NCI-H2227 treated with DMSO at 0.1 percent for 48 hours (cell line): ENCODE measurements around the gene LSM7.
"Not testable (repeated sequence)": the region's sequence is repeated elsewhere in the genome, so short reads cannot be mapped to it uniquely, and the experiment has no call there.

ENCODE experiments used
- DNase-seq: peaks from one replicate; lab custom pipeline; 2025; lab: John Stamatoyannopoulos, UW

Gene LSM7

DNA sequence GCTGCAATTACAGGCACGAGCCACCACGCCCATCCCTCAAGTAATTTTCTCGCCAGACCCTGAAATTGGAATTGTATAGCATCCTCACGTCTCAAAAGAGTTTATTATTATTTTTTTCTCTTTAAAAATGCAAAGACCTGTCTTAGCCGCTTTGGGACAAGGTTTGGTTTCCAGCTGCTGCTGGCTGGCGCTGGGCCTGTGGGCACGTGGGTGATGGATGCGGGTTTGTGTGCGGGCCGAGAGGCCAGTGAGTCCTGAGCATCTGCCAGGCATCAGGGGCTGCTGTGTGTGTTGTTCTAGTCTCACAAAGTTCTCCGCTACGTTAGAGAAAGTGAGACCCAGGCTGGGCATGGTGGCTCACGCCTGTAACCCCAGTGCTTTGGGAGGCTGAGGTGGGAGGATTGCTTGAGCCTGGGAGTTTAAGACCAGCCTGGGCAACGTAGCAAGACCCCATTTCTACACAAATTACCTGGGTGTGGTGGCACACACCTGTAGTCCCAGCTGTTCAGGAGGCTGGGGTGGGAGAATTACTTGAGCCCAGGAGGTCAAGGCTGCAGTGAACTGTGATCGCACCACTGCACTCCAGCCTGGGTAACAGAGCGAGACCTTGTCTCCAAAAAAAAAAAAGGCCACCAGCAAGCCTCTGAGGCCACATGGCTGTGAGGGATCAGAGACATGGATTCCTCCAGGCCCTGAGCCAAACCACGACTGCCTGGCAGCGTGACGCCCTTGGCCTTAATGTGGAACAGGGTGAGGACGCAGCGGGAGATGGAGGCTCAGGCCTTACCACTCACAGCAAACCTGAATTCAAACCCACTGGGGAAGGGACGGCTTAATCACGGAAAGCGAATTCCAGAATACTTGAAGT, 27.0 kb upstream of the LSM7 start:
- DNase-seq: no peak

DNA sequence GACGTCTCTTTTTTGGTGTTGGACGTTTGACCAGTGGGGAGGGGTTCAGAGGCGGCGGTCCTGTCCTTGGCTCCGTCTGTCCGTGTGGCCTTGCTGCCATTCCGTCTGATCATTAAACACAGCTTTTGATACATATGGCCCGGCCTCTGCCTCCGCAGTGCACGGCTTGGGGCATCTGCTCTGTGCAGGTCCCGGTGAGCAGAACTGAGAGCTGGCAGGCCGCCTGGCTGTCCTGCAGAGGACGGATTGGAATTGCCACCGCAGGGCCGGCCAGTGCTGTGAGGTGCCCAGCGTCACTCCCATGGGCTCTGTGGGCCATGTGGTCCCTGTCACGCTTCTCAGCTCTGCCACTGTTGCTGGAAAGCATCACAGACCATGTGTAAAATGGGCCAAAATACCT, 26.3 kb upstream of the LSM7 start:
- no peak for DNase-seq

DNA sequence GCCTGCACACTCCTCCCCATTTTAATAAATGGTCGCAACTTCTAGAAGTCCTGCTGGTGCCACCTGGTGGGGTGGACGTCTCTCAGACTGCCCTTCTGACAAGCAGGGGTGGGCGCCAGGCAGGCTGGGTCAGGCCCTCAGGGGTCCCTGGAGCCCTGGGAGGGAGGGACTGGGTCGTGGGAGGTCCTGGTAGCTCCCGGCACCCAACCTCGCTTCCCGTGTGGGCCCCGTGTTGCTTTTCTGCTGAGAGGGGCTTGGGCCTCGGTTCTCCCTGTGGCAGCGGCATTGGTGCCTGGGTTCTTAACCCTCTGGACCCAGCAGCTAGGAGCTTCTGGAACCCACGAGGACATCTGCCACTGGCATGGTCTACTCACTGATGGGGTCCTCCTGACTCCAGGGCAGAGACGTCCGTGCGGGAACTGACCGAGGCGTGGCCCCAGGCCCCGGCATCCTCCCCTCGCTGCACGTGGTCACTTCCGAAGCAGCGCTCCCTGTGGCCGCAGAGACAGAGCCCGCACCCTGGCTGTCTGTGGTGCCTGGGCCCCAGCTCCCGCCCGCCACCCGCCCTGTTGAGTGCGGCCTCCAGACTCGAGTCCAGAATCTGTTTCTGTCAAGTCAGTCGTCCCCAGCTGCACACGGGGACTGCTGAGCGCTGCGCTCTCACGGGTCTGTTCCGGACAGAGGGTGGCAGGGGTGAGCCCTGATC, 25.7 kb upstream of the LSM7 start:
- DNase-seq: no peak

DNA sequence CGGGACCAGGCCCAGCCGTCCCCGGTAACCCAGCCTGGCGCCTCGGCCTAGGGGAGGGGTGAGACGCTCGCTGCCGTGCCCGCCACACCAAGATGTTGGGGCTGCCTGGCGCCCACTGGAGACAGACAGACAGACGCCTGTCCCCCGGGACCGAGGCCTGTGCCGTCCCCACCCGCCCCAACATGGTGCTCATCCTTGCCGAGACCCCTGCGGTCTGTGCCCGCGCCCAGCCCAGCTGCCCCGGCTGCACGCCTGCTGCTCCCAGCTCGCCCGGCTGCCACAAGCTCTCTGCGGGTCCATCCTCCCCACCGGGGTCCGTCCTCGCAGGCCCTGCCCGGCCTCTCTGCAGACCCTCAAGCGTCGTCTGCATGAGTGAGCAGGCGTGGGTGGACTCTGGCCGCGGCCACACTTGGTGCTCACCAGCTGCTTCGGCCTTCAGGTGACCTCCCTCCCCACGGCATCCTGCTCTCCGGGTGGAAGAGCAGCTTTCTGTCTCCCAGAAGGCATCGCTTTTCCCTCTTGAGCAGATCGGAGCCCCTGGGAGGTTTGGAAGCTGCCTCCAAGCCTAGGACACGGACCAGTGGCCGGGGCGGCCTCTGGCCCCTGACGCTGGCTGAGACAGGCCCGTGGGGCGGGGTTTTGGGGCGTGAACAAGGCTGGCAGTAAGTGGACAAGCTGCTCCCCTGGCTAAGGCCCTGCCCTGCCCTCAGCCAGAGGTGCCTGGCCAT, 24.9 kb upstream of the LSM7 start:
- DNase-seq: no peak

DNA sequence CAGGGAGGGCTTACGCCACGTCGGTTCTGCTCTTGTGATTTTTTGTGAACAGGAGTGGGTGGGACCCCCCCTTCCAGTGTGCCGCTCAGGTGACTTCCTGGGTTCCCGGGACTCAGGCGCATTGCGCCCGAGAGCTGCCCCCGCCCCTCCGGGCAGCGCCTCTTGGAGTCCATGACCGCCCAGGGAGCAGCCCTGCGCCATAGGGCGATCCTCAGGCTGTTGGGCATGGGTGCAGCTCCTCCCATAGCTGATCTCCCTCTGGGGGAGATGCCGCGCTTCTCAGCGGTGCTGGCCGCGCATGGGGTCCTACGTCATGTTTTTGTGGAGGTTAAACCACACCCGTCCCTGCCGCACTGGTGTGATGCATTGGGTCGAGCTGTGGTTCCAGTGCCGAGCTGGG, 23.7 kb upstream of the LSM7 start:
- no peak for DNase-seq

DNA sequence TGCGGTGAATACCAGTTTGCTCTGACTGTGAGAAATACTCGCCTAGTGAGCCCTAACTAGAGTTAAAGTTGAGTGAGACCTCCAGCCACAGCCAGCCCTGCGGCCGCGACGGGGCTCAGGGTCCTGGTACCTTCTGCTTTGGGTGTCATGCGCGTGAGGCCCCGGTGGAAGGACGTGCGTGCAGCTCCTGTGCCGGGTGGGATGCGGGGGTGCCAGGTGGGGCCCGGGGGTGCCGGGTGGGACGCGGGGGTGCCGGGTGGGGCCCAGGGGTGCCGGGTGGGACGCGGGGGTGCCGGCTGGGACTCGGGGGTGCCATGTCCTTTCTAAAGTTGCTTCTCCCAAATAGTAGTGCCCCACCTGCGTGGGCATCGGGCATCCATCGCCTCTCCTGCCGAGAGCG, 23.2 kb upstream of the LSM7 start:
- DNase-seq: no peak

DNA sequence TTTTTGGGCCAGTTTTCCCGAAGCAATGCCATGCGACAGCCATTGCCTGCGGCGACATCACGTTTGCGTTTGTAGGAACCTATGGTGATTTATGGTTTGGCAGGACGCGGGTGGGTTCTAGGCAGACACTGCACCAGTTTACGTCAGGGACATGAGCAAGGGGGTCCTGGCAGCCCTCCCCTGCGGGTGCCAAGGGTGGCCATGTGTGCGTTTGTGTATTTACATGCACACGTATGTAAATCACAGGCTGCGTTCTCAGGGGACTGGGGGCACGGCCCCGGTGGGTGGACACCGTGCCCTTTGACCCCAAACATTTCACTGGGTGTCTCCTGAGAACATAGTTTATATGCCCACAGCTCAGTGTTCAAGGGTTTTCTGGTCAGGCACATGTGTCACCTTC, 22.3 kb upstream of the LSM7 start:
- DNase-seq: no peak

DNA sequence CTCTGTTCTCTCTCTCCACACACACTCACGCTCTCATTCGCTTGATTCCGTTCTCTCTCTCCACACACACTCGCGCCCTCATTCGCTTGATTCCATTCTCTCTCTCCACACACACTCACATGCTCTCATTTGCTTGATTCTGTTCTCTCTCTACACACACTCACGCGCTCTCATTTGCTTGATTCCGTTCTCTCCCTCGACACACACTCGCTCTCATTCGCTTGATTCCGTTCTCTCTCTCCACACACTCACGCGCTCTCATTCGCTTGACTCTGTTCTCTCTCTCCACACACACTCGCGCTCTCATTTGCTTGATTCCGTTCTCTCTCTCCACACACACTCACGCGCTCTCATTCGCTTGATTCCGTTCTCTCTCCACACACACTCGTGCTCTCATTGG, 21.4 kb upstream of the LSM7 start:
- not testable (repeated sequence) for DNase-seq

DNA sequence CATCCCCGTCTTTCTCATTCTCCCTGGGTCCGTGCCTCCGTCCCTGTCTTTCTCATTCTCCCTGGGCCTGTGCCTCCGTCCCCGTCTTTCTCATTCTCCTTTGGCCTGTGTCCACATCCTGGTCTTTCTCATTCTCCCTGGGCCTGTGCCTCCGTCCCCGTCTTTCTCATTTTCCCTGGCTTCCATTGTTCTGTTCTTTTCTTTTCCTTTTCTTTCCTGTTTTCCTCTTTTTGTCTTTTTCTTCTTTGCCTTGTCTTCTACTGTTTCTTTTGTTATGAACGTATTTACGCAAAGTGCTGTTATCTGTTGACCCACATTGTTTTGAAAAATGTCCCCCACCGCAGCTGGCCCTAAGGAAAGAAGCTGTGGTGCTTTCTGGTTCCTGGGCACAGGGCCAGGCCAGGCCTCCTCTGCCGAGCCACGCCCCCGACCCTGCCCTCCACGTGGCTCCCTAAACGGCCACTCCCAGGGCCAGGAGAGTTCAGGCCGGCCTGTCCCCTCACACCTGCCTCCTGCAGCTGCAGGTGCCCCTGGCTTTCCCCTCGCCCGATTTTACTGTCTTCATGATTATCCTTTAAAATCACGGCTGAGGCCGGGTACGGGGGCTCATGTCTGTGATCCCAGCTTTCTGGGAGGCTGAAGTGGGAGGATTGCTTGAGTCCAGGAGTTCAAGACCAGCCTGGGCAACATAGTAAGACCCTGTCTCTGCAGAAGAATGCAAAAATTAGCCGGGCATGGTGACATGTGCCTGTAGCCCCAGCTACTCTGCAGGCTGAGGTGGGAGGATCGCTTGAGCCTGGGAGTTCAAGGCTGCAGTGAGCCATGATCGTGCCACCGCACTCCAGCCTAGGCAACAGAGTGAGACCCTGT, 17.6 kb upstream of the LSM7 start:
- no peak for DNase-seq

DNA sequence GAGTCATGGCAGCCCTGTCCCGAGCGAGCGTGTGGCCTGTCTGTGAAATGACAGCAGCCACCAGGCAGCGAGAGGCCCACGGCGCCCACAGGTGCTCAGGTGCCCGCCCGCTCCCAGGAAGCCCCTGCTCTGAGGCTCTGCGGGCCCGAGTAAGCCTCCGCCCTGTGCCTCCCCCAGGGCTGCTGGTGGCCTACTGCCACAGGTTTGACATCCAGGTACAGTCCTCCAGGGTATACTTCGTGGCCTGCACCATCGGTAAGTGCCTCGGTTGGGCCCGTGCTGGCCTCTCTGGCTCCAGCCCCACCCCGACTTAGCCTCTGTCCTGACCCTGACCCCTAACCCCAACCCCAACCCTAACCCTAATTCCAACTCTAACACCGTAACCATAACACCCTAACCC, 16.7 kb upstream of the LSM7 start:
- DNase-seq: no peak

DNA sequence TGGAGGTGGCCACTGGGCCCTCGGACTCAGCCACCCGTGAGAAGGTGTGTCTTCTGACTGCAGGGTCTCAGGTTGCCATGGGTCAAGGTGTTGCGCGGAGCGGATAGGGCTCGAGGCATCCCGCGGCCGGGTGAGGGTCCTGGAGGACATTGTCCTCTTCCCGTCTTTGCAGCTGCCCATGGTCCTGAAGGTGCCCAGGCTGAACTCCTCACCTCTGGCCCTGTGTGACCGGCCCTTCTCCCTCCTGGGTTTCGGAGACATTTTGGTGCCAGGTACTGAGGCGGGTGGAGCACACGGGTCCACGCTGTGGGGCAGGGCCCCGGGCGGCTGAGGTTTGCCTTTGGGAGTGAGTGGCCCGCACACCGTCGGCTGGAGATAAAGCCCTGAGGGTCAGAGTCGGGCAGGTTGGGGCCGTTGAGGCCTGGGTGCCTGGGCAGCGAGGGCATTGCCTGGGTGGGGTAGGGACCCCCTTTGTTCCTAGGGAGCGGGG, 16.0 kb upstream of the LSM7 start:
- DNase-seq: no peak

DNA sequence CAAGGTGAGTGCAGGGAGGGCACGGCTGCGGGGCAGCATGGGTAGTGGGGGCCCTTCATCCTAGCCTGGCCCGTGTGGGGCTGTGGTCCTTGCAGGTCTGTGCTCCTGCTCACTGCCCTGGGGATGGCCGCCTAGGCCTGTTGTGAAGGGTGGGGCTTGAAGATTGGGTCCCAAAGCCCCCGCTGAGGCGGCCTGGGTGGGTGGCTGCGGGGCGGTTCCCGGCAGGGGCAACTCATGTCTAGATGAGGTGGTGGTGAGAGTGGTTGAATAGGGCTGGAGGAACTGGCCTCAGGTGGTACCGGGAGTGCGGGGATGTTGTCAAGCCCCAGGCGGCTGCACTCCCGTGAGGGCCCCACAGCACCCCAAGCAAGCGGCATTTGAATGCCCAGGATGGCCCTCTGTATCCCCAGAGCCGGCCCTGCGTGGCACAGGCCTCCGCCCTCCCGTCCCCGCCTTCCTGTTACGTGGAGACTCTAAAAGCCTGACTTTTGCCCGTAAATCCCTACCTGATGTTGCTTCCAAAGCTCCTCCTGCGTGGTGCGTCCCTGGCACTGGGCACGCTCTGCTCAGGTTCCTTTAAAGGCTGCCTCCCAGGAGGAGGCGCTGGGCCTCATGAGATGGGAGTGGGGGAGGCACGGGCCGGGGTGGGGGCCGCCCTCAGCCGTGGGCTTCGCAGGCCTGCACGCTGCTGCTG, 15.1 kb upstream of the LSM7 start:
- DNase-seq: no peak

DNA sequence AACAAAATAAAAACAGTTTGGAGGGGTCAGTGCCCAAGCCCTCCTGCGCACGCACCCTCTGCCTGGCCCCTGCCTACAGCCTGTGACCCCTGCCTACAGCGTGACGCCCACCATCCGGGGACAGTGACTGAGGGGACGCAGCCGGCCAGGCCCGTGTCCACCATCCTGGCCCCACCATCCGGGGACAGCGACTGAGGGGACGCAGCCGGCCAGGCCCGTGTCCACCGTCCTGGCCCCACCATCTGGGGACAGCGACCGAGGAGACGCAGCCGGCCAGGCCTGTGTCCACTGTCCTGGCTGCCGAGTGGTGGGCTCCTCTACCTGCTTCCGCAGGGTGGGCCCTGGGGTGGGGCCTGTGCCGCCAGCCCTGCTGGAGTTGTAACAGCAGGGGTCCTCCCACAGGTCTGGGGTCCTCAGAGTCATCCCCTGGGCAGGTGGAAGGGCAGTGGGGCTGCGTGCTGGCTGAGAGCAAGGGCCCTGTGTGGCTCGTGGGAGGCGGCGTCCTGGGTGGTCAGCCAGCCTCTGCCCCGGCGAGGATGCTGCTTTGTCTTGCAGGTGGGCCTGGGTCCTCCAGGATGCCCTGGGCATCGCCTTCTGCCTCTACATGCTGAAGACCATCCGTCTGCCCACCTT, 14.4 kb upstream of the LSM7 start:
- DNase-seq: no peak

DNA sequence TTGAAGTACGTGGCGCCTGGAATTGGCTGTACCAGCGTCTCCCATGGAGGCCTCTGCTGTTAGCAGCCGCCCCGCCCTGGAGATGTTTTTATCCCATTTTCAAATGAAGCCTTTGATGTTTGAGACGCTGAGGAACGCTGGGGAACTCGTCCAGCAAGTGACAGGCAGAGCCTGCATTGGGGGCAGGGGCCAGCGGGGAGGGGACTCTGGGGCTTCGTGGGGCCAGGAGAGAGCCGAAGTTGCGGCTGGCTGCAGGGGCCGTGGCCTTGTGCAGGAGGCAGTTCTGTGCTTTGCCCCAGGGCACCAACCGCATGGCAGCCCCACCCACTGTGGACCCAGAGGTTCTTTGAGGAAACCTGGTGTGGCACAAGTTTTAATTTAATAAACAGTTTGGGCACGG, 13.6 kb upstream of the LSM7 start:
- no peak for DNase-seq

DNA sequence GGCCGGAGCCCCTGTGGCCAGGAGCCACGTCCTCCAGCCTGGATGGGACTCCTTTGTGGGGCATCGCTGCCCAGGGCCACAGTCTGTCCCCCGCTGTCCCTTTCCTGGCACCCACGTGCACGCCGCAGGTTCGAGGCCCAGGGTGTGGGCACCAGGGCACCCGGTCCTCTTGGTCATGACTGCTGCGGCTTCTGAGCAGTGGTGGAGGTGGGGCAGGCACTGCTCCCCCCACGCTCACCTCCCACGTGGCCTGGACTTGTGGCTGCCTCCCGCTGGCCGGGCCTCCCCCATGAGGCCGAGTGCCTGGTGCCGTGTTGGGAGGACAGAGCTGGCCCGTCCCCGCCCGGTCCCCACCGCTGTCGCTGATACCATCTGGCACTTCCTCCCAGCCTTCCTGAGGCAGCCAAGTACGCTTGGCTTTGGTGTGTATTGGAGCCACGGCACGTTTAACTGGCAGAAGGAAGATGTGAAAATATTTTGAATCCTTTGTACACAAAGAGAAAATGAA, 12.9 kb upstream of the LSM7 start:
- DNase-seq: no peak

DNA sequence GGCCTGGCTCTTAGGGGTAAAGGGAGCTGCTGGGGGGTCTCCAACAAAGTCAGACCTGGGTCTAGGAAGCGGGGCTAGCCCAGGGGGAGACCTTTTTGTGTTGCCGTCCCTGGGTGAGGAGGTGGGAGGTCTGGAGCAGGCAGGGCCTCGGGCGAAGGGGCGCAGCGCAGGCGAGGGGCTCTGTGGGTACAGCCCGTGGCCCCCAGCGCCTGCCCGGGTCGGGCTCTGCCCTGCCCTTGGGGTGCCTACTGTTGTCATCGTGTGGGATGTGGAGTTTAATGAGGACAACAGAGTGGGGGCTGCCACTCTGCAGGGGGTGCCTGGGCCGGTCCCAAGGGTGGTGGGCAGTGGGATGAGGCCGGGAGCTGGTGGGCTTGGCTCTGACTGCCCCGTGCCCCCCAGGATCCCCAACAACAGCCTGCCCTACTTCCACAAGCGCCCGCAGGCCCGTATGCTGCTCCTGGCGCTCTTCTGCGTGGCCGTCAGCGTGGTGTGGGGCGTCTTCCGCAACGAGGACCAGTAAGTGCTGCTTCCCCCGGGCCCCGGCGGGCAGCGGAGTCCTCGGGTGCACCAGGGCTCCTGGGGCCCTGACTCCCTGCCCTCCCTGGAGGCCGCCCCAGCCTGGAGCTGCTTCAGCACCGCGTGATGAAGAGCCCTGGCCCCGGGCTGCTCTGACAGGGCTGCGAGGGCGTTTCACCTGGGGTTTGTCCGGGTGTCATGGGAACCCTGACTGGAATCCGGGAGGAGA, 12.3 kb upstream of the LSM7 start:
- no peak for DNase-seq

DNA sequence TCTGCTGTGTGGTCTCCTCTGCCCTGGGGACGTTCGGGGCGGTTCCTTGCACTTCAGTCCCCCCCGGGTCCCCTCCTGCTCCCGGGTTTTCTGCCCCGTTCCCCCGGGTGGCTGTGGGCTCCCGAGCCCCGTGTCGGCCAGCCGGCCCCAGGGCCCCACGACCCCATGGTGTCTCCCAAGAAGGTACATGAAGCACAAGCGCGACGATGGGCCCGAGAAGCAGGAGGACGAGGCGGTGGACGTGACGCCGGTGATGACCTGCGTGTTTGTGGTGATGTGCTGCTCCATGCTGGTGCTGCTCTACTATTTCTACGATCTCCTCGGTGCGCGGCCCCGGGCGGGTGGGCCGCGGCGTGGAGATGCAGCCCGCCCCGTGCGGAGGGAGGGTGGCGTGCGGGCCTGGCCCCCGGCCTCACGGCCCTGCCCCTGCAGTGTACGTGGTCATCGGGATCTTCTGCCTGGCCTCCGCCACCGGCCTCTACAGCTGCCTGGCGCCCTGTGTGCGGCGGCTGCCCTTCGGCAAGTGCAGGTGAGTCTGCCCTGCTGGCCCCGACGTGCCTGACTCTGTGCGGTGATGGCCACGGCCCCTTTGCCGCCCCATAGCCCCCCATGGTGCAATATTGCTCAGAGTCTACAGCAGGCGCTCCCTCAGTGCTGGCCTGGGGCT, 11.4 kb upstream of the LSM7 start:
- no peak for DNase-seq

DNA sequence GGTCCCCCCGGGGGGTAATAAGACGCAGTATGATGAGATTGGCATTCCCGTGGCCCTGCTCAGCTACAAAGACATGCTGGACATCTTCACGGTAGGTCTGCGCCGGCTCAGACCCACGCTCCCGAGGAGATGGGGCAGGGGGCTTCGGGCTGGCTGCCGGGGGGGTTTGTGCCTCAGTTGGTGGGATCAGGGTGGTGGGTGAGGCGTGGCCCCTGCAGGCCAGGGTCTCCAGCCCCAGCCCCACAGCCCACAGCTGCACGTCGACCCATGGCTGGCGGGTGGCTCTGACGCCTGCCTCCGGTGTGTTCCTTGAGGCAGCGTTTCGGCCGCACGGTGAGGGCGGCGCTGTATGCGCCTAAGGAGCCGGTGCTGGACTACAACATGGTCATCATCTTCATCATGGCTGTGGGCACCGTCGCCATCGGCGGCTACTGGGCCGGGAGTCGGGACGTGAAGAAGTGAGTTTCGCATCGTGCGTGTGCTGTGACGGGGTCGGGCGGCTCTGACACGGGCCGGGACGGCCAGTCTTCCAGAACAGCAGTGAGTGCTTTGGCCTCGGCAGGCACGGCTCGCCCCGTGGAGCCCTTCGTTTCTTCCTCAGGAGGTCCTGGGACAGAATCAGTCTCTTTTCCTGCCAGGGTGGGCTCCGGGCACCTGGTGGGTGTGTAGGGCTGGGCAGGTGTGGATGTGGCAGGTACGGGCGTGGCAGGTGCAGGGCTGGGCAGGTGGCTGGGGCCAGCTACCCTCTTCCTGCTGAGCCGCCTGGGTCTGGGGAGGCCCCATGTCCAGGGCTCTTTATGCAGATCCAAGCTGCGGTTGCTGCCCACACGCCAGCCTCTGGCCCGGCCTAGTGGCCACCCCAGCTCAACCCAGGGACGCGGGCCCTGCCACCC, 10.6 kb upstream of the LSM7 start:
- DNase-seq: no peak
